NOMO-1 (cell line): ENCODE results near the gene MACROD2.

Experiments used
- DNase-seq, 2 experiments: peaks; one replicate each; lab custom pipeline; 2025; ENCODE audit not compliant: unreplicated experiment in 2 of 2; lab: John Stamatoyannopoulos, UW

Gene MACROD2

DNA sequence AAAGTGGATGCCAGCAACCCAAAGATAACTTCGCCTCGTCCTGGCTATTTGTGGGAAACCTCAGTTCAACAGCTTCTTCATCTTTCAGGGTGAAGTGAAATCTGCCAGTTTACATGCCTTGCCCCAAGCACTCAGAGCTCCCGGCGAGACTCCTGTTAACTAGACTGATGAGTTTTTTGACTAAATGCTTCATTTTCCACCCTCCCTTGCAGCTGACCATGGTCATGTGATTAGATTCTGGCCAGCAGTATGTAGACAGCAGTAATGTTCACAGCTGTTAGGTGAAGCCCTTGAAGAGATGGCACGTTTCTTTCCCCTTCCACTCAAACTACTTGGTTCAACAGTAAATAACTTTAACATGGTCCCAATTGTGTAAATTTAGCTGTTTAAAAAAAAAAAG is 1060.9 kb downstream of the MACROD2 start:
- no peak for DNase-seq

GRCh38 chr20:15058841-15059240 is 1063.5 kb downstream of the MACROD2 start:
- no peak for DNase-seq

DNA sequence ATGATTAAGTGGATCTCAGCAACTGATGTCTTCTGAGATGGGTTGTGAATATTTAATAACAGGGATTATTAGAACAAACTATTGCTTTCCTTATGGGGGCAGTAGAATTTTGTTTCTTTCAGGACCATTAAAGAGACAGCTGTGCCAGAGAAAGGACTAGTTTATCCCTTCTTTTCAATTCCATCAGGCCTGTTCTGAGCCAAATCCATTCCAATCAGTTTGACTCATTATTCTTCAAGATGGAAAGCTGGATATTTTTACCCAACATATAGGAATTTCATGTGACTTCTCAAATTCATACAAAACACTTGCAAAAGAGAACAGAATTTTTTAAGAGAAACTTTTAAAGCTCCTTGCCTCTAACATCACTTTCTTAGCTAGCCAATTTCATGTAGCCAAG is 1064.1 kb downstream of the MACROD2 start:
- no peak for DNase-seq

DNA sequence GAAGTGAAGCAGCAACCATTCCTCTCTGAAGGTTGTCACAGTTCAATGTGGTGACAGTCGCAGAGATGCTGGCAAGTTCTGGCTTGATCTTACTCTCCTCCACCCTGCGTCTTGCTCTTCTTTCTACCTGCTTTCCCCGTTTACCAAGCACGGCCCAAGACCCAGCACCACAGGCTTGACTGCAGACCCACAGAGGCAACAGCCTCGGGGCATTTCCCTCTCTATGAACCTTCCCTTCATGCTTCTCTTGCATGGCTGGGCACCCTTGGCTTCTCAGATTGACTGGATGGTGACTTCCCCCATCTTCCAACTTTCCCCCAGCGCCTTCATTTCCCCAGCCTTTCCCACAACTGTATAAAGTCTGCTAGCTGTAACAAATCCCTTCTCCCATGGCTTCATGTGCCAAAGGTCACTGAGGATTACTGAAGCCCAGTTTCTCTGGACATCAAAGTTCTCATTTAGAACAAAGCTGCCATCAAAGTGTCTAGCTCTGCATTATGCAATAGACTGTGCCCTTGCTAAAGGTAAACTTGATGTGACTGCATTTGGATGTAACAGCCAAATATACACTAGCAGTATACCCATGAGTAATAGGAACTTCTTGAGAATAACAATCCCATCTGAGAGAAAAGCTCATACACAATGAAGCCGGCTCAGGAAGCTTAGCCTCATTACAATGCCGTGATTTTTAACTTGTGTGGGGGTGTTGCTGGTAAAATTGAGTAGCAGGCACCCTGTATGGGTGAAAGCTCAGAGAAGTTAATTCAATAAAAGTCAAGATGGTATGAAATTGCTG is 1065.1 kb downstream of the MACROD2 start:
- DNase-seq, result no peak

DNA sequence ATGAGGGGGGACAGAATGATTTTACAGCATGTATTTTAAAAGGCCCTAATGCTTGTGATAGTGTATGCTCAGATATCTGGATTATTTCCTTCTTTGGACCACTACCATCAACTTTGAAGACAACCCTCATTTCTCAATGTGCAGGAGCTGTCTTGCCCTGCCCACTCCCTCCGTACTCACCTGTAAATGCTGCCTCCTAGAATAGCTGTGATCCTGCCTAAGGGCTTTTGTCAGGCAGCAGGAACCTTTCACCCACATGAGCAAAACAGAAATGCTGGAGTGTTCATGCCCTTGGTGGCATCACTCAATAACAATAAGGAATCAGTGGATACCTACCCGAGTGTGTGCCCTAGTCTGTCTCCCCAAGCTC is 1065.7 kb downstream of the MACROD2 start:
- DNase-seq, result no peak

DNA sequence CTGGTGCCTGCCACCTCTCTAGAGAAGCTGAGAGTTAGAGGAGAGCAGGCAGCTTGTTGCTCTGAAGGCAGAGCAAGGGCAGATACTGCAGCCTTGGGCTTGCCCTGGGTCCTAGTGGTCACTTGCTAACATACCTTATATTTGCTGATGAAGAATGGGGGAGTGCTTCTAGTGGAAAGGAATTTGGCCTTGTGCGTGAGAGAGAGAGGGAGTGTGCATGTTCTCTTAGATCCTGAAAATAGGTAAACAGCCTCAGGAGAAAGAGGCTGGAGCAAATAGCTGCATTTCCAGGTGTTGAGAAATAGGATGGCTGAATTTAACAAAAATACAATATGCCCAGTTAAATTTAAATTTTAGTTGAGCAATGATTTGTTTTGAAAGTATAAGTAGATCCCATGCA is 1066.6 kb downstream of the MACROD2 start:
- no peak for DNase-seq

- no peak for DNase-seq
Measured at GRCh38 chr20:15063081-15063480, 1067.8 kb downstream of the MACROD2 start.

DNA sequence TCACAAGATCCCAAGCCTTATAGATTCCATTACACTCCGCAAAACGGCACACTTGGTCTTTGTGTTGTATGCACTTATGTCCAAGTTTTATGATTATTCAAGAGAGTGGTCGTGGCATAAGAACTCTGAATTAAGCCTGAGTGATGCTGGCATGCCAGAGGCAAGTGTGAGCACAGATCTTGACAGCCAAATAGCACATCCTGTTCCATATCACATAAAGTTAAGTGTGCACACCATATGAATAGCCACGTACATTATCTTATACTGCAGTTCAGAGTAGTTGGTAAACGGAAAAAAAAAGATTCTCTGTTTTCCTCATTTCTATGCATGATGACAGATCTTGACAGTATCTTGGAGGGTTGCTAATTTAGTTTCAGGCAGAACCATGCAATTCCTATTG is 1069.4 kb downstream of the MACROD2 start:
- DNase-seq, result no peak

- no peak for DNase-seq
Measured at GRCh38 chr20:15065794-15066193, 1070.5 kb downstream of the MACROD2 start.

DNA sequence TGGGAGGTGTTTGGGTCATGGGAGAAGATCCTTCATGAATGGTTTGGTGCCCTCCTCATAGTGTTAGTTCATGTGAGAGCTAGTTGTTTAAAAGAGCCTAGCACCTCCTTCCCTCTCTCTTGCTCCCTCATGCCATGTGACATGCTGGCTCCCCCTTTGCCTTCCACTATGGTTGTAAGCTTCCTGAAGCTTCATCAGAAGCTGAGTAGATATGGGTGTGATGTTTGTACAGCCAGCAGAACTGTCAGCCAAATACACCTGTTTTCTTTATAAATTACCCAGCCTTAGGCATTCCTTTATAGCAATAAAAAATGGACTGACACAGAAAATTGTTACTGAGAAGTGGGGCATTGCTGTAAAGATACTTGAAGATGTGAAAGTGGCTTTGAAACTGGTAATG is 1073.2 kb downstream of the MACROD2 start:
- DNase-seq, result no peak

GRCh38 chr20:15069355-15069754 is 1074.0 kb downstream of the MACROD2 start:
- DNase-seq, result no peak

DNA sequence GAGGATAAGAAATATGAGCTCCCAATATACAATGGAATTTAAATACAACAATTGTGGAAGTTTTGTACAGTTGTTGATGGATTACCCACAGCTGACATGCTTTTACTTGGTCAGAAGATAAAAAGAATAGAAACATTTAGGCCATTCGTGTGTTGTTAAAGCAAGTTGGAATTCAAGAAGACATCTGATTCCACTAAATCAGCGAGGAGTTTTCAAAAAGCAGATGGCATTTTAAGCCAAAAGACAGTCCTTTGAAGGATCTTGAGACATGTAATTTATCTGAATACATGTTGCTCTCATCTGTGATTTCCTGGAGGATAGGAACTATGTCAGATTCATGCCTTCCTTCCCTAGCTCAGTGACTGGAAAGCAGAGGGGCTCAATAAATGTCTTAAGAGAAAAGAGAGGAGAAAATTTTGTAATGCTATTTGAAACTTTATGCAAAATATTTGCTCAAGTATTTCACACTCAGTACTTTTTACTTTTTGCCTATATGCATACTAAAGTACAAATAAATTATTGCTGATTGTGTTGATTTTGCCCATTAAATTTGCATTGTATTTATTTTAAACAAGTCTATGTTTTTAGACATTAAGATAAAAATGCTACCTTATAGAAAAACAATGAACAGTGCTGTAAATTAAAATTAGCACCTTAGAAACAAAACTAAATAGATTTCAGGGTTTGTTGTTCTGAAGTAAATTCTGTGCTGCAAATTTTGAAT is 1075.9 kb downstream of the MACROD2 start:
- no peak for DNase-seq

DNA sequence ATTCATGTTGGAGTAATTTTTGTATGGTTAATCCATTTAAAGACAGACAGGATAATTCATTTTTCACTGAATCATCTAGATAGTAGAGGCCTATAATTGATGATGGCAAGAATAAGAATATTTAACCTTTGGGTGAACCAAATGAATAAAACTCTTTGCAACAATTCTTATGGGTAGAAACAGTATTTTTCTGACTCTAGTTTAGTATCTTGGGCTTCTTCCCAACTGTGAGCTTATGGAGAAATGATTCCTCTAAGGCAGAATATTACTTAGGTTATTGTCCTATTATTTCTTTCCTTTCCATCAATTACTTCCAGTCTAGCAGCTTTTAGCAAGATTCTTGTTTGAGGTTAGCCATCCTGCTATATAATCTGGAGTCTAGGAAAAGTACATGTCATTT is 1077.0 kb downstream of the MACROD2 start:
- DNase-seq, result no peak

GRCh38 chr20:15075586-15075985 is 1080.3 kb downstream of the MACROD2 start:
- no peak for DNase-seq

DNA sequence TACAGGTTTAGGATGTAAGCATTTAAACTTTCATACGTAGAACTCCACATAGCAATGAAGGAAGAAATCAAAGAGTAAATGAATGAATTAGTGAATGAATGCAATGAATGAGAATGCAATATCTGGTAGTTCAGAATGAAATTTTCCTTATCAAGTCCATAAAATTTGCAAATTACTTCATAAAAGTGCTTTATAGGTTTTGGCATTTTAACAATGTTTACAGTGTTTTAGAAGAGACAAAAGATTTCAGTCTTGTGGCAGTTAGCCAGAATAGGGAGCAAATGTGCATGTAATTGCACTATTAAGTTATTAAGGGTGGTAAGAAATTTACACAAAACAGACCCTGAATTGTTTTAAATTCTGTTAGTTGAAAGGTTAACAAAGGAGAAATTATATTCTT is 1081.5 kb downstream of the MACROD2 start:
- no peak for DNase-seq

DNA sequence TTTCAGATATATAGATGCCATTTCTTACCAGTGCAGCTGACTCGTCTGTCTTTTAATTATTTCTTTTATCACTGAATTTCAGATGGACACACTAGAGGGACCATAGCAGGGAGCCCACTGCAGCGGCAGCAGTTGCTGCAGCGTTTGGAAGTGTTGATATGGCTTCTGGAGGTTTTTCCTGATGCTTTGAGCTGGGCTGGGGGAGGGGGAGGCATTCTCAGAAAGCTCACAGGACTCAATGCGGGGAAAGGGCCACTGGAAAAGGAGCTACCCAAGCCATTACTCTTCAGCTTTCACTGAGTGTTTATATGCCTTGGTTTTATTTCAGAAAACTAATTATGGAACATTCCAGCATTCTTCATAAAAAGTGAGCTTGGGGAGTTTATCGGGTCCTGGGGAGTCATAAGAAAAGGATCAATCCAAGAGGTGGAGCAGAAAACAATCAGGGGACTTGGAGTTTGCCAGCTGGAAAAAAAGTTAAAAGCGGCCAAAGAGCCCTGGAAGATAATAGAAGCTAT is 1082.5 kb downstream of the MACROD2 start:
- no peak for DNase-seq

DNA sequence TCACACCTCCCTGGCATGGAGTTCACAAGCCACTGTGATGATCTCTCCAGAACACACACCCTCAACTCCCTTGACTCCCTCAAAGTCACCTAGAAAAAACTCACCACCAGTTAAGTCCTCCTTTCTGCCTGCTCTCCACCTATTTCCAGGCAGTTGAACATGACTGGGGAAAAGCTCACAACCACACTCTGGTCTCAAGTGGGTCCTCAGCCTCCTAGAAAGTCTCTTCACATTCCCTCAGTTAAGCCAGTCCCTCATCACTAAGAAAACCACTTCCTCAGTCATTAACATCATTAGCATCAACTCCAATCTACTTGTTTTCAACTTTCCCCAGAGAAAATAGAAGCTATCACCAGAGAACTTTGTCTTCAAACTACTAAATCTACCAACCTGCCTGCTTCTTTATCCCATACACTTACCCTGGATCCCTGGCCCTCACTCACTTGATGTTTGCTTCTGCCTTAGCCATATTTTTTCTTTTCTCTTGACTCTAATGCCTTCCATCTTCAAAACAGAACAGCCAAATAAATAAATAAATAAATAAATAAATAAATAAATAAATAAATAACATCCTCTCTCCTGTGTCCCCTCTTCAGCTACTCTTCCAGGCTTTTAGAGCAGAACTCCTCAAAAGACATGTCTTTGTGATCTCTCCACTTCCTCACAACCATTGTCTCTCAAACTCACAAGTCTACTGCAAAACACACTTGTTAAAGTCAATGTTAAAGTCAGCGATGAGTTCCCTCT is 1084.5 kb downstream of the MACROD2 start:
- DNase-seq, result no peak

GRCh38 chr20:15081261-15081660 is 1085.9 kb downstream of the MACROD2 start:
- DNase-seq, result no peak

GRCh38 chr20:15091421-15092037 is 1096.2 kb downstream of the MACROD2 start:
- no peak for DNase-seq

DNA sequence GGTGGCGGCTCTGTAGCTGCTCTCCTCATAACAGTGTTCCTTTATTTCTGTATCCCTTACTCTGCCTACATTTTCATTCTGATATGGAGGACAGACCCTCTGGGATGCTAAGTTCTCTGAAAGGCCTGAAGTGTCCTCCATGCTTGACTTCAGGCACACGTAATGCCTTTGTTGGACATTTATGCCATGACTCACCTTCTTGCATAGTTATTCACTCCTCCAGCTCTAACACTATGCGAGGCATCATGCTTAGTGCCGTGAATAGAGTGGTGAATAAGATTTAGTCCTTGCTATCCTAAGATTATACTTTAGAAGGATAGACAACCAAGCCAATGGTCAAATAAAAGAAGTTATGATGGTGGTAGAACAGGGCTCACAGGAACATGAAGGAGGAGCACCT is 1103.0 kb downstream of the MACROD2 start:
- DNase-seq, result no peak

DNA sequence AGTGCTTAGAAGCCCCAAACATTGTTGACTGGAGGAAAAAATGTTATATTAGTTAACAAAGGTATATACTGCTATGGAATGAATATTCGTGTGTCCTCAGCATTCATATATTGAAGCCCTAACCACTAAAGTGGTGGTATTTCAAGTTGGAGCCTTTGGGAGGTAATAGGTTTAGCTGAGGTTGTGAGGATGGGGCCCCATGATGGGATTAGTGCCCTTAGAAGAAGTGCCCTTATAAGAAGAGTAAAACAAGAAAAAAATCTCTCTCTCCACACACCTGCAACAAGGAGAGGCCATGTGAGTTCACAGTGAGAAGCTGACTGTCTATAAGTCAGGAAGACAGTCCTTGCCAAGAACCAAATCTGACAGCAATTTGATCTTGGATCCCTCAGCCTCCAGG is 1103.8 kb downstream of the MACROD2 start:
- no peak for DNase-seq
